Measurements from ENCODE around the gene FRZB. TPM values are rescaled to one million over a fixed set of nuclear protein-coding genes. Genes with fewer than 3 reads are reported as not detected.

The FRZB gene
- total RNA-seq, 2 donors from 2014 or later = 1.8 to 2.4 TPM

DNA sequence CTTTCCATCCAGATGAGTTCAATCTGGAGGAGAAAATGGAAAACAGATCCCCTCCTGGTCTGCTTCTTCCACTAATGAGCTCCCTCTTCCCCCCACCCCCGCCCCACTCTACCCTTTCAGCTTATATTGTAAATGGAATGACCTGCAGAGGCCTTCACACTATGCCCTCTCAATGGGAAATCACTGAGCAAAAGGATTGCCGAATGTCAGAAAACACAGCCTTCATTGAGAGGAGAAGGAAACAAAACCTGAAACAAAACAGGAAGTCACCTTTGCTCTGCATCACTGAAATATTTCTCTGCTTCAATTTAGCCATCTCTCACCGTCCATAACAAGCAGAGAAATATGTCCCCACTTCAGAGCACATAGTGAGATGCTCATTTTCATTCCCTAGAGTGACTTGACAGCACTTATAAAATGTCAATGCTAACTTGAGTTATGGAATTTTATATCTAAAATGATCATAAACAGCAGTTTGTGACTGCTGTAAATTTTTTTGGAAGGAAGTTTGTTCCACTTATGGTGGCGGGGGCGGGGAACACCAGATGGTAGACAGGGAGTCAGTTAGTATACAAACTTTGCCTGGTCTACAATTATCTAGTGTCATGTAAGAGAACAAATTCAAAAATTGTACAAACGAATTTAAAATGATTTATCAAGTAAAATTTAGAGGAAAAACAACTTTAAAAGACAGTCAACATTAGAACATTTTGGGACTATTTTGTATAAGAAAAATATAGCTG is 1.8 kb upstream of the FRZB start:
- no peaks in the 10 kb centered on the region for H3K27me3 ChIP-seq
- no peak for TF ChIP-seq CTCF (IDR thresholded peaks at IDR 0.05)
- H3K4me3 ChIP-seq = no peak overlapping the region
- no peak for DNase-seq (ENCODE audit: low spot score)
- H3K36me3 ChIP-seq = no peaks in the 10 kb centered on the region
- H3K27ac ChIP-seq = no peak overlapping the region
- peaks cover 0 to 18% of the 10 kb centered on the region in 2 donors for H3K4me1 ChIP-seq
- no peaks in the 10 kb centered on the region for H3K9me3 ChIP-seq

DNA sequence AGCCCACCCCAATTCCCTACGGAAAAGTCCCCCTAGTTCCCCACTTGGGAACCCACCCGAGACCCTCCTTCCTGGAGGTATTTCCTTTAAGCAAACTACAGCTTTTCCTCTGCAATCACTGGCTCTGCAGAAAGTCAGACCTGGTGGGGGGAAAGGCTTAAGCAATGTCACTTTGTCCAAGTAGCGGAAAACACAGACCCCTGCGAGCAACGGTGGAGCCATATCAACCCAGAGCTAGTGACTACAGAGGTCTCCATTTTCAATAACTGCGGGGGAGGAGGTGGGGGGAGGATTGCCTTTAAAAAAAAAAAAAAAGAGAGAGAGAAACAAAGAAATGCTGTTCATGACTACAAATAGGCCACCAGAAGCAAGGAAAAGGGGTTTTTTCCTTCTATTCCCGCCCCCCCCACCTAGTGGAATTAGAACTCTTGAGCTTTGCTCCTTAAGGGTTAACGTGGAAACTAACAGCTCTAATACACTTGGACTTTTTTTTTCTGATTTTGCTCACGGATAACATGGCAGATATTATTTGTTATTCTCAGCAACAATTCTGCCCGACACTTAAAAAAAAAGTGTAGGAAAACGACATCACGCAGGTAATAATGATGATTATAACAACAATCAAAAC is 1.1 kb upstream of the FRZB start:
- H3K27ac ChIP-seq = peak overlapping the region; percentile 47 to 62
- no peaks in the 10 kb centered on the region for H3K27me3 ChIP-seq
- DNase-seq (ENCODE audit: low spot score) = no peak
- peak overlapping the region; percentile 36 to 53 for H3K4me3 ChIP-seq
- no peaks in the 10 kb centered on the region for H3K9me3 ChIP-seq
- H3K4me1 ChIP-seq = peaks cover 0 to 18% of the 10 kb centered on the region in 2 donors
- TF ChIP-seq CTCF (IDR thresholded peaks at IDR 0.05) = no peak
- no peaks in the 10 kb centered on the region for H3K36me3 ChIP-seq

DNA sequence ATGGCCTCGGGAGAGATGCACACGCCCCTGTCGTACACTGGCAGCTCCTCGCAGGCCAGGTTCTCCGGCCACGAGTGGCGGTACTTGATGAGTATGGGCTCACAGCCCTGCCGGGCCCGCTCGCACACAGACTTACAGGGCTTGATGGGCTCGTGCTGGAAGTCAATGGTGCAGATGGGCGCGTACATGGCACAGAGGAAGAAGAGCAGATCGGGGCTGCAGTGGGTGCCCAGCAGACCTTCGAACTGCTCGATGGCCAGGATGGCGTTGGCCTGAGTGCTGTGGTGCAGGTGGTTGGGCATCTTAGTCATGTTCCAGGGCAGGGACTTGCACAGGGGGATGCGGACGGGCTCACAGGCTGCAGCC is 359 bp downstream of the FRZB start:
- DNase-seq (ENCODE audit: low spot score) = no peak
- Histone ChIP-seq H3K9me3 (no peaks in the 10 kb centered on the region), H3K27me3 (no peaks in the 10 kb centered on the region), H3K36me3 (no peaks in the 10 kb centered on the region), H3K4me3 (peak overlapping the region; percentile 36 to 53), H3K27ac (peak overlapping the region; percentile 47 to 62), H3K4me1 (peaks cover 0 to 18% of the 10 kb centered on the region in 2 donors)
- no peak for TF ChIP-seq CTCF (IDR thresholded peaks at IDR 0.05)

GRCh38 chr2:182864949-182865570 is 1.4 kb downstream of the FRZB start:
- no peak overlapping the region for H3K4me3 ChIP-seq
- peaks cover 0 to 18% of the 10 kb centered on the region in 2 donors for H3K4me1 ChIP-seq
- H3K27ac ChIP-seq = no peak overlapping the region
- TF ChIP-seq CTCF (IDR thresholded peaks at IDR 0.05) = no peak
- no peak for DNase-seq (ENCODE audit: low spot score)
- H3K9me3 ChIP-seq = no peaks in the 10 kb centered on the region
- no peaks in the 10 kb centered on the region for H3K36me3 ChIP-seq
- no peaks in the 10 kb centered on the region for H3K27me3 ChIP-seq

DNA sequence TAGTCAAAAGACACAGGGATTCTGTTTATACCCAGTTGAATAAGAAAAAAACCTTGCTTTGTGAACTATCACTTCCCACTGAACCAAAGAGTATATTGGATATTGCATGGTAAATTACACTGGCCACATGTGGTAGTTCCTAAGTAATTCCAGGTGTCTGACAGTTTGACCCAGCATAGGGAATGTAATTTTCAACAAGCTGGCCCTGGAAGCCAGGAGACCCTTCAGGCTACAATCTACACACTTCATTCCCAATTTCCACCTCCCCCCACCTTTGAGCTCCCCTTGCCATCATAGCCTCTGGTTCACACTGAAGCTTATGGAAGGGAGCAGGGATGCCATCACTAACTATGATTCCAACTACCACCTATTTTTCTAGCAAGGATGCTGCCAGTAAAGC is 2.8 kb downstream of the FRZB start:
- peaks cover 0 to 18% of the 10 kb centered on the region in 2 donors for H3K4me1 ChIP-seq
- no peaks in the 10 kb centered on the region for H3K27me3 ChIP-seq
- no peak for TF ChIP-seq CTCF (IDR thresholded peaks at IDR 0.05)
- H3K27ac ChIP-seq = no peak overlapping the region
- H3K9me3 ChIP-seq = no peaks in the 10 kb centered on the region
- no peak for DNase-seq (ENCODE audit: low spot score)
- no peaks in the 10 kb centered on the region for H3K36me3 ChIP-seq
- no peak overlapping the region for H3K4me3 ChIP-seq

All from right atrium auricular region (tissue), 2 donors.